HG03354 (cell line): ENCODE measurements around the gene WDR75.
"Not testable (repeated sequence)": the region's sequence is repeated elsewhere in the genome, so short reads cannot be mapped to it uniquely, and the experiment has no call there.

Source experiments
- ATAC-seq: cut with Tn5 transposase; IDR thresholded peaks from one replicate; pipeline ENCODE4 v1.9.1; 2021; ENCODE audit warnings: mild to moderate bottlenecking; ENCODE audit not compliant: unreplicated experiment, poor library complexity, severe bottlenecking

Gene WDR75

GRCh38 chr2:189440947-189441708 lies at the start of gene WDR75:
WDR75 (plus strand) TSS chr2:189441474; CDS start chr2:189441493, 19 bp downstream.
- peak; percentile 90 for ATAC-seq

- no peak for ATAC-seq
These were observed 47.7 kb upstream of the WDR75 start for GRCh38 chr2:189393440-189394111.

GRCh38 chr2:189394525-189394924 lies 46.7 kb upstream of the WDR75 start:
- ATAC-seq: no peak

DNA sequence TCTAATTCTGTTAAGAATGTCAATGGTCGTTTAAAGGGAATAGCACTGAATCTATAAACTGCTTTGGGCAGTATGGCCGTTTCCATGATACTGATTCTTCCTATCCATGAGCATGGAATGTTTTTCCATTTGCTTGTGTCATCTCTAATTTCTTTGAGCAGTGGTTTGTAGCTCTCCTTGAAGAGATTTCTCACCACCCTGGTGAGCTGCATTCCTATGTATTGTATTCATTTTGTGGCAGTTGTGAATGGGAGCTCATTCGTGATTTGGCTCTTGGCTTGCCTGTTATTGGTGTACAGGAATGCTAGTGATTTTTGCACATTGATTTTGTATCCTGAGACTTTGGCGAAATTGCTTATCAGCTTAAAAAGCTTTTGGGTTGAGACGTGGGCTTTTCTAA lies 38.3 kb upstream of the WDR75 start:
- no peak for ATAC-seq

DNA sequence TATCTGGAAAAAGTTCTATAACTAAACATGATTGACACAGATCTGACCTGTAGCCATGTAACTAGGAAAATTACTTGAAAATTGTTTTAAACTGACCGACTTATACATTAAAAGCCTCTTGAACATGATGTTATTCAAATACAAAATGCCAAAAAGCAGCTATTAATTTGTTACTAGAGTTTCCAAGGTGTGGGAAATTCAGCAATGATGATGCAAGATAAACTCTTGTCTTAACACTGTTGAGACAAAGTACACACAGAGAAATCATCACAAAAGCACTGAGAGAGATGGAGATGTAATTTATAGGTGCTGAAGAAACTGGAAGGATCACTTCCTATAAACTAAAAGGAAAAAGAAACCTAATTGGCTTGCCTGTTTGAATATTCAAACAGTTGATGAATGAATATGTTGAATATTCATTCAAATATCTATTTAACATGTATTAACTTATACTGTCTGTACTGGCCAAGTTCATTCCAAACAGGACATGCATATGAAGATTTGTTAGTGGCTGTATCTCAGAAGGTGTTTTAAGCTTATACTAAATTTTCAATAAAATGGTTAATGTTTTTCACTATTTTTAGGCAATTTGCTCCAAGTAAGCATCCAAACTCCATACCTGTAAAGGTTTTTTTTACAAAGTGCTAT lies 34.6 kb upstream of the WDR75 start:
- ATAC-seq: no peak

DNA sequence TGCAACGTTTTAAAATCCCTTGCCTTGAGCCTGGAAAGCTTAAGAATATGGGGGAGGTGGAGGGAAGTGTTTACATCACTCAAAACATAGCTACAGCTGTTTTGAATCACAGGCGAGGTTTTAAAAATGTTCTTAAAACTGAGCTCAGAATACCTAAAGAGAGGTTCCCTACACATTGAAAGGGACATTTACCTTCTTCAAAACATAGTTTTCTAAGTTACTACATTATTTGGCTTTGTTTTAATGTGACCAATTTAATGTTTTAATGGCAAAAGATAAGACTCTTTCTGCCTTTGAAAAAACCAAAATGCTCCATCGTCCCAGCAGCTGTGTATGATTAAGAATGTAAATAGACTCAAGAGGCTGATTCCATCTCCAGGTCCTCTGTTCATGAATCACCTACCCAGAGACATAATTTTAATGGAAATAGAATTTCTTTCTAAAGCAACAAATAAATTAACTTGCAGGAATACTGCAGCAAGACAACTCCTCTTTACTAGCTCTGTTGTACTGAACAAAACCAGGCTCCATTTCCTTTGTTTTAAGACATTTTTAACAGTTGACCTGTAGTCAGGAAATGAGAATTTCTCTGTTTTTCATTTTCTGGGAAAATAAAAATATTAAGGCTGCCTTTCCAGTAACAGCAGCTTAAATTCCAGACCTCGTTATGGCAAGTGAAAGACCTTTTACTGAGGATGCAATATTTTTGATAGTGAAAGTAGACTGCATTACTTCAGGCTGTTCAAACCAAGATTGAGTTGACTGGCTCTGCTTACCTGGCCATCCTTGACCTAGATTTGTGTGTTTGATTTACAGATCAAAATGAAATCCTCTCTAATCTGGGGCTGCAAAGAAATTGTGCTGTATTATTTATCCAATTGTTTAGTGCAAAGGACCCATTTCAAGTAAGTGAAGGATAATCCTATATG lies 33.7 kb upstream of the WDR75 start:
- ATAC-seq: no peak

- no peak for ATAC-seq
These were observed 33.0 kb upstream of the WDR75 start for GRCh38 chr2:189408294-189408693.

DNA sequence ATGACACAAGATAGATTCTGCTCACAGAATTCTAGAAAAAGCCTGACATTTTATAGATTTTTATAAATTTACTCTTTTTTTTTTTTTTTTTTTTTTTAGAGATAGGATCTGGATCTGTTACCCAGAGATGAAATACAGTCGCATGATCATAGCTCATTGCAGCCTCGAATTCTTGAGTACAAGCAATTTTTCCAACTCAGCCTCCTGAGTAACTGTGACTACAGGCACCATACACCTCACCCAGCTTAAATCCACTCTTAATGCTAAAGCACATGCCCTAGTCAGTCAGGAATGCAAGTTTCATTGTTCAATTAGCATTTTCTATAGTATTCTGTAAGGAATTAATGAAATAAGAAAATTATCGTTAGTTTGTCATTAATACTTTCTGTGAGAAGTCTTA lies 32.1 kb upstream of the WDR75 start:
- no peak for ATAC-seq

DNA sequence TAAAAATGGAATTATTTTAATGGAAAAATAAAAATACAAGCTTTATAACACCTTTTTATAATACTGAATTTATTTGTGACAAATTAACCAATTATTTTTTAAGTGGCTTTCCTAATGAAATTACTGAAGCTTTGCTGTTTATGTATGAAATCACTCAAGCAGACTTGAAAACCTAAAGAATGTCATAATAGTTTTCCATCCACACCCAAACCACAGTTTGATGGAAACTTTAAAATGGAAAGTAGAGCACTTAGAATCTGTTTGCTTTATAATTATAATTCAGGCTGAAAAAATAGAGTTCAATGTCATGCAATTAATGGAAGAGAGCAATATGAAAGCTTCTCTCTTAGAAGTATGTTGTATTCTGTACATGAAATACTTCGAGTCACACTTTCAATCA lies 31.6 kb upstream of the WDR75 start:
- no peak for ATAC-seq

- no peak for ATAC-seq
These were observed 29.4 kb upstream of the WDR75 start for GRCh38 chr2:189411860-189412259.

- ATAC-seq: peak; percentile 87
These were observed 28.8 kb upstream of the WDR75 start for GRCh38 chr2:189412330-189412953.

GRCh38 chr2:189413249-189413648 lies 28.0 kb upstream of the WDR75 start:
- no peak for ATAC-seq

DNA sequence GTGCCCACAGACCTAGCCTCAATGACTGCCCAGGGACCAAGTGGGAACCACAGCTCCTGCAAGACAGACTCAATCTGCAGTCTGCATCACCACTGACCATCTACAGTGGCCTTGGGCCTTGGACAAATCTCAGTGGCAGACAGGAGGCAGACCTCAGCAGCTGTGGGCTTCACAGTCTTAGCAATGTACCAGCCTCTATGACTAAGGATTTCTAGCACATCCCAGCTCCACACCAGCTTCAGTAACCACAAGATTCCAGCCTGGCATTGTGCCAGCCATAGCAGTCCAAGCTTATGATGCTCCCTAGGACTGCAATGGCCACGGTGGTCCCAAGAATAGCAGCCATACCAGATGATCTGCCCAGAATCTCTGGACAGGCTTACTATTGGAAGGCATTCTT lies 19.6 kb upstream of the WDR75 start:
- ATAC-seq: no peak

- ATAC-seq: no peak
These were observed 16.3 kb upstream of the WDR75 start for GRCh38 chr2:189424961-189425360.

DNA sequence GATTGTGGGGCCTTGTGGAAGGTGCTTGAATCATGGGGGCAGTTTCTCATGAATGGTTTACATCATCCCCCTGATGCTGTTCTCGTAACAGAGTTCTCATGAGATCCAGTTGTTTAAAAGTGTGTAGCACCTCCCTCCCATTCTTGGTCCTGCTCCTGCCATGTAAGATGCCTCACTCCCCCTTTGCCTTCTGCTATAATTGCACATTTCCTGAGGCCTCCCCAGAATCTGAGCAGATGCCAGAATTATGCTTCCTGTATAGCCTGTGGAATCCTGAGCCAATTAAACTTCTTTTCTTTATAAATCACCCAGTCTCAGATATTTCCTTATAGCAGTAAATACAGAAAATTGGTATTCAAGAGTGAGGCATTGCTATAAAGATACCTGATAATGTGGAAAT lies 15.6 kb upstream of the WDR75 start:
- ATAC-seq: no peak

- no peak for ATAC-seq
These were observed 14.4 kb upstream of the WDR75 start for GRCh38 chr2:189426886-189427285.

GRCh38 chr2:189427872-189428271 lies 13.4 kb upstream of the WDR75 start:
- no peak for ATAC-seq

- not testable (repeated sequence) for ATAC-seq
These were observed 10.8 kb upstream of the WDR75 start for GRCh38 chr2:189430448-189430847.

DNA sequence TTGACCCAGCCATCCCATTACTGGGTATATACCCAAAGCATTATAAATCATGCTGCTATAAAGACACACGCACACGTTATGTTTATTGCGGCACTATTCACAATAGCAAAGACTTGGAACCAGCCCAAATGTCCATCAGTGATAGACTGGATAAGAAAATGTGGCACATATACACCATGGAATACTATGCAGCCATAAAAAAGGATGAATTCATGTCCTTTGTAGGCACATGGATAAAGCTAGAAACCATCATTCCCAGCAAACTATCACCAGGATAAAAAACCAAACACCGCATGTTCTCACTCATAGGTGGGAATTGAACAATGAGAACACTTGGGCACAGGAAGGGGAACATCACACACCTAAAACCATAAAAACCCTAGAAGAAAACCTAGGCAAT lies 5.5 kb upstream of the WDR75 start:
- not testable (repeated sequence) for ATAC-seq
